ENCODE measurements around the gene TPGS2.

TPGS2 gene

GRCh38 chr18:36843784-36844183 is 15.0 kb upstream of the TPGS2 start:
- Histone ChIP-seq H3K4me3 (ENCODE audit: low read length) (no peak overlapping the region), H3K27me3 (ENCODE audit: insufficient read depth, low read length) (no peaks in the 10 kb centered on the region), H3K4me1 (ENCODE audit: insufficient read depth, low read length) (peaks cover 7% of the 10 kb centered on the region; the same call in 1 of the 2 replicates), H3K9ac (ENCODE audit: low read depth, low read length) (no peak overlapping the region), H3K36me3 (ENCODE audit: insufficient read depth, low read length) (no peaks in the 10 kb centered on the region), H3K27ac (ENCODE audit: low read depth, low read length) (no peak overlapping the region), H3K9me3 (ENCODE audit: insufficient read depth, low read depth, low read length) (no peaks in the 10 kb centered on the region)
- WGBS = 95% methylated on average over 2 of the region's 2 CpGs

DNA sequence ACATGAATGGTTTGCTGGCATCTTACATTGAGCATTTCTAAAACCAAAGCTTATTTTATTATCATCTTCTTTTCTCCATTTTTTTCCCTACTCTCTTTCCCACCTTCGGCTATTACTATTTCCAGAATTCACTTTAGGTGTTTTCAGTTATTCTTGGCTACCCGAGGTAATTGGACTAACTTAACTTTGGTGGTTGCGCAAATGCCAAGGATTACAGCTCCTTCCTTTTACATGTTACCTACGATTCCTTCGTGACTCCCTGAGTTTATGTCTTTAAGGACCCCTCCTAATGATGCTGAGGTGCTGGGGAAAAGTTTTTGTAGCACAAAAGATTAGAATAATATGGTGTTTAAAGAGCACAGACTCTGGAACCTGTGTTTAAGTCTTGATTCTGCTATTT is 14.4 kb upstream of the TPGS2 start:
- H3K27ac ChIP-seq (ENCODE audit: low read depth, low read length) = no peak overlapping the region
- H3K4me1 ChIP-seq (ENCODE audit: insufficient read depth, low read length) = peaks cover 7% of the 10 kb centered on the region; the same call in 1 of the 2 replicates
- H3K9ac ChIP-seq (ENCODE audit: low read depth, low read length) = no peak overlapping the region
- no peaks in the 10 kb centered on the region for H3K9me3 ChIP-seq (ENCODE audit: insufficient read depth, low read depth, low read length)
- H3K4me3 ChIP-seq (ENCODE audit: low read length) = no peak overlapping the region
- 95% methylated on average over 5 of the region's 5 CpGs for WGBS
- no peaks in the 10 kb centered on the region for H3K36me3 ChIP-seq (ENCODE audit: insufficient read depth, low read length)
- no peaks in the 10 kb centered on the region for H3K27me3 ChIP-seq (ENCODE audit: insufficient read depth, low read length)

DNA sequence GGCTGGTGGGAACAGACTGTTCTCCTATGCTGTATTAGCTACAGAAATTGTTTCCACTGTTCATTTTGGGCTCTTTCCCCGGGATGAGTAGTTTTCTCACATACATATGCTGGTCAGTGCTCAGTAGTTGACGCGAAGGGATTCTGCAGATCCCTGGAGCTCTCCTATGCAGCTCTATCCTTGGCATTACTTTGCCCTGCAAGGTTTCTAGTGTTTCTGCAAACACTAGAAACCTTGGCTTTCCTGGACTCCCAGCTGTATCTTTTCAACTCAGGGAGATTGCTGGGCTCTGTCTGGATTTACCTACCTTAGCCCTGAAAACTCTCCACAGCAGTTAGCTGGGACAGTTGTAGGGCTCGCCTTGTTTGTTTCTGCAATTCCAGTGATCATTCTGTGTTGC is 11.0 kb upstream of the TPGS2 start:
- 92% methylated on average over 4 of the region's 4 CpGs for WGBS
- H3K9ac ChIP-seq (ENCODE audit: low read depth, low read length) = no peak overlapping the region
- H3K4me3 ChIP-seq (ENCODE audit: low read length) = no peak overlapping the region
- no peaks in the 10 kb centered on the region for H3K9me3 ChIP-seq (ENCODE audit: insufficient read depth, low read depth, low read length)
- H3K4me1 ChIP-seq (ENCODE audit: insufficient read depth, low read length) = peaks cover 7% of the 10 kb centered on the region; the same call in 1 of the 2 replicates
- no peak overlapping the region for H3K27ac ChIP-seq (ENCODE audit: low read depth, low read length)
- H3K36me3 ChIP-seq (ENCODE audit: insufficient read depth, low read length) = 0 out of 2 replicates have a peak, but pooled peaks cover 9% of the 10 kb centered on the region
- H3K27me3 ChIP-seq (ENCODE audit: insufficient read depth, low read length) = no peaks in the 10 kb centered on the region

- Histone ChIP-seq H3K27me3 (ENCODE audit: insufficient read depth, low read length) (no peaks in the 10 kb centered on the region), H3K9ac (ENCODE audit: low read depth, low read length) (no peak overlapping the region), H3K36me3 (ENCODE audit: insufficient read depth, low read length) (0 out of 2 replicates have a peak, but pooled peaks cover 9% of the 10 kb centered on the region), H3K9me3 (ENCODE audit: insufficient read depth, low read depth, low read length) (no peaks in the 10 kb centered on the region), H3K4me1 (ENCODE audit: insufficient read depth, low read length) (no peaks in the 10 kb centered on the region), H3K4me3 (ENCODE audit: low read length) (no peak overlapping the region), H3K27ac (ENCODE audit: low read depth, low read length) (no peak overlapping the region)
- 100% methylated on average over 1 of the region's 1 CpG for WGBS
Observed at GRCh38 chr18:36835927-36836326, 7.1 kb upstream of the TPGS2 start.

- H3K9ac ChIP-seq (ENCODE audit: low read depth, low read length) = no peak overlapping the region
- H3K4me3 ChIP-seq (ENCODE audit: low read length) = no peak overlapping the region
- H3K4me1 ChIP-seq (ENCODE audit: insufficient read depth, low read length) = peaks cover 4% of the 10 kb centered on the region; the same call in 1 of the 2 replicates
- 0 out of 2 replicates have a peak, but pooled peaks cover 9% of the 10 kb centered on the region for H3K36me3 ChIP-seq (ENCODE audit: insufficient read depth, low read length)
- WGBS = 93% methylated on average over 2 of the region's 2 CpGs
- H3K27me3 ChIP-seq (ENCODE audit: insufficient read depth, low read length) = no peaks in the 10 kb centered on the region
- H3K27ac ChIP-seq (ENCODE audit: low read depth, low read length) = no peak overlapping the region
- H3K9me3 ChIP-seq (ENCODE audit: insufficient read depth, low read depth, low read length) = no peaks in the 10 kb centered on the region
Observed at GRCh38 chr18:36833120-36833519, 4.3 kb upstream of the TPGS2 start.

DNA sequence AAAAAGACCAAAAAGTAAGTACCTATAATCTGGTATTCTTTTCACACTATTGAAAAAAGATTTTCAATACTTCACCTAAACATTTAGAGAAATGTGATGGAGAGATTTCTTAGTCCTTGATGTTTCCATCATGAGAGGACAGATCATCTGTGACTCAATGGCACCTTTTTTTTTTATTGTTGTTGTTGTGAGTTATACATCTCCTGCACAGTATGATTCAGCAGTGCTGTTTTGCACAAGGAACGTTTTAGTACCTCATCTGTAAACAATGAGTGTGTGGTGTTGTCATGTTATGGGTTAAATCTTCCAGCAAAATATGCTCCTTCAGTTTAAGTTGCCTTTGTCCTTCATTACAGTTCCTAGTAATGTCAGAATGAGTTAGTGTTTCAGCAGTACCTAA is 2.3 kb upstream of the TPGS2 start:
- H3K27ac ChIP-seq (ENCODE audit: low read depth, low read length) = no peak overlapping the region
- 0 out of 2 replicates have a peak, but pooled peaks cover 9% of the 10 kb centered on the region for H3K36me3 ChIP-seq (ENCODE audit: insufficient read depth, low read length)
- 58% methylated on average over 1 of the region's 1 CpG for WGBS
- peaks cover 8% of the 10 kb centered on the region for H3K4me1 ChIP-seq (ENCODE audit: insufficient read depth, low read length)
- no peaks in the 10 kb centered on the region for H3K9me3 ChIP-seq (ENCODE audit: insufficient read depth, low read depth, low read length)
- H3K9ac ChIP-seq (ENCODE audit: low read depth, low read length) = no peak overlapping the region
- no peak overlapping the region for H3K4me3 ChIP-seq (ENCODE audit: low read length)
- H3K27me3 ChIP-seq (ENCODE audit: insufficient read depth, low read length) = no peaks in the 10 kb centered on the region

DNA sequence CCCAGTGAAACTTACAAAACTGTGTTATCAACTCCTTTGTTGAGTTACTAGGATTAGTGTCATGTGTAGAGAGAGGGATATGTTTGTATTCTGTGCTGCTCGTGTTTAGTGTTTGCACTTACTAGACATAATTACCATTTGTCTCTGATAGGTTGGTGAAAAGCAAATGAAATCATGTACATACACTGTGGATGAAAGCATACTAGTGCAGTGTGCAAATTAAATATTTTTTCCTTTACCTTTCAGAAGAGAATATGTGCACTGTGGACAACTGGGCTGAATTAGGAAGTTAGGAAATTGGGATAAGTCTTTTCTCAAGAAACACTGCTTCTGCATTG is 1.3 kb upstream of the TPGS2 start:
- Histone ChIP-seq H3K9me3 (ENCODE audit: insufficient read depth, low read depth, low read length) (no peaks in the 10 kb centered on the region), H3K27me3 (ENCODE audit: insufficient read depth, low read length) (no peaks in the 10 kb centered on the region), H3K9ac (ENCODE audit: low read depth, low read length) (no peak overlapping the region), H3K36me3 (ENCODE audit: insufficient read depth, low read length) (no peaks in the 10 kb centered on the region), H3K4me1 (ENCODE audit: insufficient read depth, low read length) (peaks cover 8% of the 10 kb centered on the region), H3K4me3 (ENCODE audit: low read length) (peak overlapping the region; percentile 81; the same call in 1 of the 2 replicates), H3K27ac (ENCODE audit: low read depth, low read length) (no peak overlapping the region)
- 83% methylated on average over 1 of the region's 1 CpG for WGBS

DNA sequence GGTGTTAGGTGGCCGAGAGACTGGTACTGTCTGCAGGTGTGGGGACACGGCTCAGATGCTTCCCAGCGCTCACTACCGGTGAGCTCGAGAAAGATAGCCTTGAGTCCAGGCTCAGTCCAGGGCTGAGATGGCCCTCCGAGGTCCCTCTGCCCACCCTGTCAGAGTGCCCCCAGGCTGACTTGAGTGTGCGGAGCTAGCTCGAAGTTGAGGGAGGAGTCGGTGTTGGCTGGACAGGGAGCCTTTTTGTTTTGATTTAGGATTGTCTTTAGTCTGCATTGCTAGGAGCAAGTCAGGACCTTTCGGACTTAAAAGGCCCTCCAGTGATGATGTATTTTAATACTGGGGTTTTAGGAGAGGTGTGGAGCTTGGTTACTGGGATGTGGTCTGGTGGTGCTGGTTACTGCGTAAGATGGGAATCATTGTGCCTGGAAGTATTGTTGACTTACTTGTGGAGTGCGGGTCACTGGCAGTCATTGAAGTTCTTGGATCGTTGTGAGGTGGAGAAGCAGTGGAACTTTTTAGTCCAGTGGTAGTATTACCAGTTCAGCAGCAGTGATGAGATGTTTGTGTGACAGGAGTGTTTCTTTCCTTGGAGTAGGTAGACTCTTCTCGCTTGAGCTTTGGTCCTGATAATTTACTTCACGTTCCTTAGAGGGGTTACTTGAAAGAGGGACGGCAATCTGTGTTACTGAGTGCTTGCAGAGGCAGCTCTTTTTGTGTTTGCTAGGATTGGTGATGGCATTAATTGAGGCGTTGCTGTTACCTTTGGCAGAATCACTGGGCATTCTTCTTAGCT is 758 bp upstream of the TPGS2 start:
- Histone ChIP-seq H3K27ac (ENCODE audit: low read depth, low read length) (no peak overlapping the region), H3K4me1 (ENCODE audit: insufficient read depth, low read length) (peaks cover 8% of the 10 kb centered on the region), H3K9ac (ENCODE audit: low read depth, low read length) (peak overlapping the region; percentile 83), H3K36me3 (ENCODE audit: insufficient read depth, low read length) (no peaks in the 10 kb centered on the region), H3K9me3 (ENCODE audit: insufficient read depth, low read depth, low read length) (no peaks in the 10 kb centered on the region), H3K27me3 (ENCODE audit: insufficient read depth, low read length) (no peaks in the 10 kb centered on the region), H3K4me3 (ENCODE audit: low read length) (peak overlapping the region; percentile 81)
- WGBS = 32% methylated on average over 17 of the region's 17 CpGs

DNA sequence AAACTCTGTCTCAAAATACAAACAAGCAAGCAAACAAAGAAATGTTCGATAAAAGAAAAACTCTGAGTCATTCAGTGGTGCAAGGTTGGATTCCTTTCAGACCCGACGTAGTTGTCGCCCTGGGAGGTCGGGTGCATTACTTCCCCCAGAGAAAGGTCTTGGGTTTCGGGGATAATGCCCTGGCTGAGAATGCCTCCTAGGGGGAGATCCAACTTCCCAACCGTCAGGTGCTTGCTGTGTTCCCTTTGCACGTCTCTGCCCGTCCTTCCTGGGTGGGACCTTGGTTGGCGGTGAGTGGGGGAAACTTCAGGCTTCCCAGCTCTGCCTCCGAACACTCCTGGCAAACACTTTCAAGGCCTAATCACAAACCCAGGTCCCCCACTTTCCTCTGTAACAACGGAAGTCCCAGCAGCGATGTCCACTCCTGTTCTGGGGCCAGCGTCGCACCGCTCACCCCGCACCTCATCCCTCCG is 609 bp downstream of the TPGS2 start:
- under 1% methylated on average over 18 of the region's 18 CpGs for WGBS

DNA sequence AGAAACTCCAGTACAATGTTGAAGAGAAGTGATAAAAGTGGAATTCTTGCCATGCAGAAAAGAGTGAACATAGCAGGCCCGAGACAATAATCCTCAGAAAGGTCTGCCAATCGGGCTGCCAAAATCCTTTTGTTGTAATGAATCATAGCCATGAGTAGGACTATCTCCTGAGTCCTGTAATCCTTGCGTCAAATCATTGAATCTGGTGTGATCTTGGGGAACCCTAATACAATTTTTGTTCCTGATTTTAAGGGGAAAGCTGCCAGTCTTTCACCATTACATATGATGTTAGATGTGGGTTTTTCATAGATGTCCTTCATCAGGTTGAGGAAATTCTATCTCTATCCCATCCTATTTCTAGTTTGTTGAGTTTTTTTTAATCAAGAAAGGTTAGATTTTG is 2.2 kb downstream of the TPGS2 start:
- H3K27ac ChIP-seq (ENCODE audit: low read depth, low read length) = no peak overlapping the region
- WGBS = 97% methylated on average over 3 of the region's 3 CpGs
- H3K4me1 ChIP-seq (ENCODE audit: insufficient read depth, low read length) = peaks cover 14% of the 10 kb centered on the region
- H3K27me3 ChIP-seq (ENCODE audit: insufficient read depth, low read length) = no peaks in the 10 kb centered on the region
- H3K9me3 ChIP-seq (ENCODE audit: insufficient read depth, low read depth, low read length) = no peaks in the 10 kb centered on the region
- no peak overlapping the region for H3K4me3 ChIP-seq (ENCODE audit: low read length)
- H3K36me3 ChIP-seq (ENCODE audit: insufficient read depth, low read length) = peaks cover 15% of the 10 kb centered on the region
- H3K9ac ChIP-seq (ENCODE audit: low read depth, low read length) = no peak overlapping the region

More for the DNA sequence above, 609 bp downstream of the TPGS2 start:
- no peaks in the 10 kb centered on the region for H3K27me3 ChIP-seq (ENCODE audit: insufficient read depth, low read length)
- H3K9me3 ChIP-seq (ENCODE audit: insufficient read depth, low read depth, low read length) = no peaks in the 10 kb centered on the region
- peak overlapping the region; percentile 70 for H3K27ac ChIP-seq (ENCODE audit: low read depth, low read length)
- H3K4me1 ChIP-seq (ENCODE audit: insufficient read depth, low read length) = peaks cover 8% of the 10 kb centered on the region
- peaks cover 10% of the 10 kb centered on the region for H3K36me3 ChIP-seq (ENCODE audit: insufficient read depth, low read length)
- peak overlapping the region; percentile 81 for H3K4me3 ChIP-seq (ENCODE audit: low read length)
- peak overlapping the region; percentile 83 for H3K9ac ChIP-seq (ENCODE audit: low read depth, low read length)

DNA sequence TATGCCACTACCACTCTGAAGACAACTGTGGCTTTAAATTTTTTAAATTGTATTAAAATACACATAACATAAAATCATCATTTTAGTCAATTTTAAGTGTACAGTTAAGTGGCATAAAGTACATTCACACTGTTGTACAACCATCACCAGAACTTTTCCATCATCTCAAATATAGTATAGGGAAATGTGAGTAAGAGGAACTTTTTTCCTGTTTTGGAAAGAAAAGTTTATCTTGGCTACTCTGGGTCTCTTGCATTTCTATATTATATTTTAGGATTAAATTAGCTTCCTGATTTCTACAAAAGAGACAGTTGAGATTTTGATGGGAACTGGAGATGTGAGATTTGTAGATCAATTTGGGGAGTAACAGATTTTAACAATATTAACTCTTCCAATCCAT is 3.3 kb downstream of the TPGS2 start:
- Histone ChIP-seq H3K27ac (ENCODE audit: low read depth, low read length) (no peak overlapping the region), H3K9me3 (ENCODE audit: insufficient read depth, low read depth, low read length) (no peaks in the 10 kb centered on the region), H3K27me3 (ENCODE audit: insufficient read depth, low read length) (no peaks in the 10 kb centered on the region), H3K4me1 (ENCODE audit: insufficient read depth, low read length) (peaks cover 14% of the 10 kb centered on the region), H3K36me3 (ENCODE audit: insufficient read depth, low read length) (peaks cover 18% of the 10 kb centered on the region), H3K9ac (ENCODE audit: low read depth, low read length) (no peak overlapping the region), H3K4me3 (ENCODE audit: low read length) (no peak overlapping the region)
